Stimulated activated CD8-positive, alpha-beta memory T cell treated with anti-CD3 and anti-CD28 coated beads, Interleukin-12 subunit alpha, Interleukin-12 subunit beta, amount 100 ng/mL, for 24 hours (primary cell): ENCODE data around the gene CCDC92.

ENCODE experiments used
- DNase-seq: peaks from one replicate; pipeline ENCODE4 v3.0.0-alpha.2; 2020; ENCODE audit errors: extremely low read depth

Gene CCDC92

GRCh38 chr12:124002021-124002644, 29.5 kb upstream of the CCDC92 start:
- no peak for DNase-seq

GRCh38 chr12:124001343-124001742, 28.7 kb upstream of the CCDC92 start:
- no peak for DNase-seq

- no peak for DNase-seq
These were observed 27.5 kb upstream of the CCDC92 start for GRCh38 chr12:124000111-124000510.

- no peak for DNase-seq
These were observed 26.3 kb upstream of the CCDC92 start for GRCh38 chr12:123998991-123999359.

GRCh38 chr12:123998344-123998990, 25.8 kb upstream of the CCDC92 start:
- no peak for DNase-seq

- DNase-seq, result no peak
These were observed 25.3 kb upstream of the CCDC92 start for GRCh38 chr12:123997908-123998307.

GRCh38 chr12:123997033-123997822, 24.6 kb upstream of the CCDC92 start:
- DNase-seq, result no peak

GRCh38 chr12:123996581-123996980, 23.9 kb upstream of the CCDC92 start:
- no peak for DNase-seq

- DNase-seq, result no peak
These were observed 22.6 kb upstream of the CCDC92 start for GRCh38 chr12:123995023-123995748.

- DNase-seq, result no peak
These were observed 19.6 kb upstream of the CCDC92 start for GRCh38 chr12:123992118-123992825.

- no peak for DNase-seq
These were observed 18.8 kb upstream of the CCDC92 start for GRCh38 chr12:123991372-123991951.

- DNase-seq, result no peak
These were observed 17.9 kb upstream of the CCDC92 start for GRCh38 chr12:123990511-123990910.

GRCh38 chr12:123989753-123990152, 17.1 kb upstream of the CCDC92 start:
- DNase-seq, result no peak

- no peak for DNase-seq
These were observed 16.5 kb upstream of the CCDC92 start for GRCh38 chr12:123989168-123989567.

- no peak for DNase-seq
These were observed 14.4 kb upstream of the CCDC92 start for GRCh38 chr12:123987022-123987421.

GRCh38 chr12:123986374-123986965, 13.8 kb upstream of the CCDC92 start:
- no peak for DNase-seq

- DNase-seq, result no peak
These were observed 12.3 kb upstream of the CCDC92 start for GRCh38 chr12:123984903-123985302.

- DNase-seq, result no peak
These were observed 11.3 kb upstream of the CCDC92 start for GRCh38 chr12:123983822-123984485.

- no peak for DNase-seq
These were observed 9.6 kb upstream of the CCDC92 start for GRCh38 chr12:123982269-123982668.

GRCh38 chr12:123979566-123979965, 6.9 kb upstream of the CCDC92 start:
- DNase-seq, result no peak
